HepG2 (cell line): ENCODE data around the gene CXorf38.

Source experiments
- FOSL2 ChIP-seq: sonication (generic); formaldehyde crosslinking; IDR thresholded peaks from 2 replicates; pipeline ENCODE4 v1.4.0; 2020; ENCODE audit warnings: missing genetic modification reagents
- HDAC6 ChIP-seq: fragments of 200-600 bp; sonication (generic); IDR thresholded peaks from 2 replicates; pipeline ENCODE4 v1.7.0; 2017; ENCODE audit warnings: mild to moderate bottlenecking, antibody characterized with exemption, low read length, low read depth
- NFYC ChIP-seq: IDR thresholded peaks from 2 replicates; pipeline ENCODE4 v1.6.1; 2016; ENCODE audit warnings: missing genetic modification reagents, missing compliant biosample characterization
- TF ChIP-seq, protein P1 (sequence below): sonication (generic); formaldehyde crosslinking; IDR thresholded peaks from 2 replicates; pipeline ENCODE4 v1.8.0; 2022; ENCODE audit warnings: mild to moderate bottlenecking, missing genetic modification reagents, borderline replicate concordance

GRCh38 chrX:40663078-40663740, 15.8 kb upstream of the CXorf38 start:
- TF ChIP-seq HDAC6: no peak
- no peak for TF ChIP-seq NFYC
- TF ChIP-seq, protein P1, sequence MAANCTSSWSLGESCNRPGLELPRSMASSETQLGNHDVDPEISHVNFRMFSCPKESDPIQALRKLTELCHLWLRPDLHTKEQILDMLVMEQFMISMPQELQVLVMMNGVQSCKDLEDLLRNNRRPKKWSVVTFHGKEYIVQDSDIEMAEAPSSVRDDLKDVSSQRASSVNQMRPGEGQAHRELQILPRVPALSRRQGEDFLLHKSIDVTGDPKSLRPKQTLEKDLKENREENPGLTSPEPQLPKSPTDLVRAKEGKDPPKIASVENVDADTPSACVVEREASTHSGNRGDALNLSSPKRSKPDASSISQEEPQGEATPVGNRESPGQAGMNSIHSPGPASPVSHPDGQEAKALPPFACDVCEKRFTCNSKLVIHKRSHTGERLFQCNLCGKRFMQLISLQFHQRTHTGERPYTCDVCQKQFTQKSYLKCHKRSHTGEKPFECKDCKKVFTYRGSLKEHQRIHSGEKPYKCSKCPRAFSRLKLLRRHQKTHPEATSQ (CRISPR knock-in tag): no peak
- no peak for TF ChIP-seq FOSL2 (CRISPR knock-in tag)
